HEK293 (cell line): ENCODE measurements around the gene BMPR1A.
A peak's percentile ranks its signal among the peaks of the same experiment; 100 is the strongest.

ENCODE experiments used
- CTCF ChIA-PET: fragments of 350-600 bp; formaldehyde crosslinking; extraction: SDS; loops from one replicate; lab custom pipeline; 2021; ENCODE audit warnings: antibody characterized with exemption; lab: Yijun Ruan, JAX
- POLR2A ChIA-PET: fragments of 300-600 bp; formaldehyde crosslinking; extraction: SDS; loops from one replicate; lab custom pipeline; 2020; ENCODE audit warnings: antibody characterized with exemption, inconsistent platforms; lab: Yijun Ruan, JAX
- H3K27ac ChIP-seq: fragments of 200-500 bp; sonication (Bioruptor generic); 2 replicates; pipeline ENCODE4 v1.5.1; 2014; ENCODE audit warnings: low read depth, low read length, control low read depth, inconsistent platforms; ENCODE audit errors: extremely low read depth
- H3K36me3 ChIP-seq, 2 experiments: fragments of 200-500 bp in 1 of 2; sonication (Bioruptor generic) in 1 of 2; 1 replicate in 1 of 2; 2 replicates in 1 of 2; pipeline ENCODE4 v1.5.1; 2014 to 2017; ENCODE audit warnings: inconsistent platforms in 2 of 2, low read length in 2 of 2; ENCODE audit not compliant: control insufficient read depth in 2 of 2, insufficient read depth in 1 of 2
- H3K4me1 ChIP-seq: fragments of 200-500 bp; sonication (Bioruptor generic); 2 replicates; pipeline ENCODE4 v1.5.1; 2014; ENCODE audit warnings: mild to moderate bottlenecking, low read length, inconsistent platforms; ENCODE audit not compliant: control insufficient read depth, insufficient read depth
- H3K4me3 ChIP-seq: 2 replicates; pipeline ENCODE4 v1.5.1; 2011; ENCODE audit warnings: low read depth, mild to moderate bottlenecking, control low read depth, low read length, moderate library complexity
- H3K9me3 ChIP-seq: fragments of 200-500 bp; sonication (Bioruptor generic); 2 replicates; pipeline ENCODE4 v1.5.1; 2014; ENCODE audit warnings: low read depth, low read length, inconsistent platforms; ENCODE audit not compliant: control insufficient read depth, insufficient read depth
- AEBP2 ChIP-seq: fragments of 450-650 bp; formaldehyde crosslinking; IDR thresholded peaks from 2 replicates; pipeline ENCODE4 v1.5.1; 2016; ENCODE audit warnings: missing biosample characterization, missing genetic modification characterization, borderline replicate concordance
- GLIS2 ChIP-seq: fragments of 450-650 bp; formaldehyde crosslinking; IDR thresholded peaks from 2 replicates; pipeline ENCODE4 v1.5.1; 2016; ENCODE audit warnings: missing biosample characterization, missing genetic modification characterization
- MZF1 ChIP-seq: fragments of 450-650 bp; formaldehyde crosslinking; IDR thresholded peaks from 2 replicates; pipeline ENCODE4 v1.5.1; 2017; ENCODE audit warnings: missing biosample characterization, missing genetic modification characterization, borderline replicate concordance
- PBX3 ChIP-seq: sonication (generic); formaldehyde crosslinking; IDR thresholded peaks from 2 replicates; pipeline ENCODE4 v1.8.1; 2022; ENCODE audit warnings: mild to moderate bottlenecking, moderate library complexity, missing genetic modification reagents
- PRDM1 ChIP-seq: fragments of 450-650 bp; formaldehyde crosslinking; IDR thresholded peaks from 2 replicates; pipeline ENCODE4; 2016; ENCODE audit warnings: missing biosample characterization, missing genetic modification characterization
- REST ChIP-seq: fragments of 450-650 bp; formaldehyde crosslinking; IDR thresholded peaks from 2 replicates; pipeline ENCODE4 v1.5.1; 2016; ENCODE audit warnings: missing biosample characterization, missing genetic modification characterization
- SP2 ChIP-seq: fragments of 450-650 bp; formaldehyde crosslinking; IDR thresholded peaks from 2 replicates; pipeline ENCODE4 v1.5.1; 2016; ENCODE audit warnings: missing biosample characterization, missing genetic modification characterization
- ZNF10 ChIP-seq: fragments of 450-650 bp; formaldehyde crosslinking; IDR thresholded peaks from 2 replicates; pipeline ENCODE4 v1.5.1; 2017; ENCODE audit warnings: missing biosample characterization, missing genetic modification characterization
- ZNF121 ChIP-seq: fragments of 450-650 bp; formaldehyde crosslinking; IDR thresholded peaks from 2 replicates; pipeline ENCODE4 v1.5.1; 2016; ENCODE audit warnings: missing biosample characterization, missing genetic modification characterization
- ZNF140 ChIP-seq: fragments of 450-650 bp; formaldehyde crosslinking; IDR thresholded peaks from 2 replicates; pipeline ENCODE4 v1.5.1; 2016; ENCODE audit warnings: missing biosample characterization, missing genetic modification characterization
- ZNF148 ChIP-seq: fragments of 450-650 bp; formaldehyde crosslinking; IDR thresholded peaks from 2 replicates; pipeline ENCODE4 v1.5.0; 2017; ENCODE audit warnings: missing biosample characterization, missing genetic modification characterization, borderline replicate concordance
- ZNF202 ChIP-seq: fragments of 450-650 bp; formaldehyde crosslinking; IDR thresholded peaks from 2 replicates; pipeline ENCODE4 v1.5.1; 2016; ENCODE audit warnings: missing biosample characterization, missing genetic modification characterization, borderline replicate concordance
- ZNF354C ChIP-seq: fragments of 450-650 bp; formaldehyde crosslinking; IDR thresholded peaks from 2 replicates; pipeline ENCODE4 v1.5.1; 2016; ENCODE audit warnings: missing biosample characterization, missing genetic modification characterization, low read depth, borderline replicate concordance
- ZNF37A ChIP-seq: fragments of 450-650 bp; IDR thresholded peaks from 2 replicates; pipeline ENCODE4 v1.5.1; 2018; ENCODE audit warnings: missing biosample characterization, missing genetic modification characterization
- ZNF449 ChIP-seq: fragments of 450-650 bp; formaldehyde crosslinking; IDR thresholded peaks from 2 replicates; pipeline ENCODE4 v1.5.1; 2017; ENCODE audit warnings: missing biosample characterization, mild to moderate bottlenecking, missing genetic modification characterization, moderate library complexity
- ZNF558 ChIP-seq: fragments of 450-650 bp; formaldehyde crosslinking; IDR thresholded peaks from 2 replicates; pipeline ENCODE4 v1.5.1; 2016; ENCODE audit warnings: missing biosample characterization, missing genetic modification characterization
- ZNF624 ChIP-seq: fragments of 450-650 bp; formaldehyde crosslinking; IDR thresholded peaks from 2 replicates; pipeline ENCODE4 v1.5.1; 2017; ENCODE audit warnings: missing biosample characterization, missing genetic modification characterization
- ZNF658 ChIP-seq: fragments of 450-650 bp; formaldehyde crosslinking; IDR thresholded peaks from 2 replicates; pipeline ENCODE4; 2016; ENCODE audit warnings: missing biosample characterization, missing genetic modification characterization
- ZNF670 ChIP-seq: fragments of 450-650 bp; formaldehyde crosslinking; IDR thresholded peaks from 2 replicates; pipeline ENCODE4 v1.5.1; 2016; ENCODE audit warnings: missing biosample characterization, missing genetic modification characterization, low read depth
- ZNF747 ChIP-seq: fragments of 450-650 bp; formaldehyde crosslinking; IDR thresholded peaks from 2 replicates; pipeline ENCODE4 v1.5.1; 2016; ENCODE audit warnings: missing biosample characterization, missing genetic modification characterization
- ZNF830 ChIP-seq: fragments of 450-650 bp; IDR thresholded peaks from 2 replicates; pipeline ENCODE4 v1.5.0; 2018; ENCODE audit warnings: missing biosample characterization, missing genetic modification characterization, low read depth, mild to moderate bottlenecking, moderate library complexity
- ZSCAN16 ChIP-seq: fragments of 450-650 bp; formaldehyde crosslinking; IDR thresholded peaks from 2 replicates; pipeline ENCODE4 v1.5.1; 2016; ENCODE audit warnings: missing biosample characterization, missing genetic modification characterization

Gene BMPR1A

GRCh38 chr10:86712317-86712707 is 44.1 kb upstream of the BMPR1A start (continued):
- TF ChIP-seq MZF1 (peak; percentile 17; the same call in 1 of the 2 replicates), ZNF37A (tag by site-specific recombination) (no peak)

GRCh38 chr10:86715156-86715795 is 41.1 kb upstream of the BMPR1A start:
- no peaks in the 10 kb centered on the region for H3K36me3 ChIP-seq
- H3K4me3 ChIP-seq = no peak overlapping the region
- POLR2A ChIA-PET = interaction anchor here (2.6 kb wide), 1 partner anchor 41 kb away, joined by 12 read pairs; the partner anchor contains the start of gene BMPR1A
- CTCF ChIA-PET = interaction anchor here (1.0 to 1.3 kb wide), 2 partner anchors 21 to 185 kb away, joined by 5 read pairs; no protein-coding TSS in a partner anchor
- H3K27ac ChIP-seq = no peak overlapping the region
- no peak for TF ChIP-seq ZNF449
- TF ChIP-seq ZNF148 = no peak
- TF ChIP-seq GLIS2 = no peak
- peaks cover 8% of the 10 kb centered on the region; the same call in 1 of the 2 replicates for H3K4me1 ChIP-seq
- H3K9me3 ChIP-seq = no peaks in the 10 kb centered on the region

- ChIA-PET CTCF (interaction anchor here (1.0 to 1.3 kb wide), 2 partner anchors 22 to 184 kb away, joined by 5 read pairs; no protein-coding TSS in a partner anchor), POLR2A (interaction anchor here (2.6 kb wide), 1 partner anchor 40 kb away, joined by 12 read pairs; the partner anchor contains the start of gene BMPR1A)
- Histone ChIP-seq H3K9me3 (no peaks in the 10 kb centered on the region), H3K36me3 (no peaks in the 10 kb centered on the region), H3K4me1 (peaks cover 7% of the 10 kb centered on the region; the same call in 1 of the 2 replicates), H3K27ac (no peak overlapping the region), H3K4me3 (no peak overlapping the region)
- TF ChIP-seq ZNF202 (tag by site-specific recombination) (no peak), PRDM1 (tag by site-specific recombination) (no peak), PBX3 (no peak), AEBP2 (tag by site-specific recombination) (no peak), ZNF10 (tag by site-specific recombination) (no peak), REST (tag by site-specific recombination) (no peak), ZNF670 (no peak), ZNF830 (tag by site-specific recombination) (no peak), ZNF658 (tag by site-specific recombination) (no peak), SP2 (tag by site-specific recombination) (no peak), ZNF624 (tag by site-specific recombination) (no peak), ZNF354C (tag by site-specific recombination) (no peak), ZNF558 (tag by site-specific recombination) (no peak), ZNF121 (tag by site-specific recombination) (no peak), ZSCAN16 (tag by site-specific recombination) (no peak), ZNF140 (tag by site-specific recombination) (no peak), ZNF747 (tag by site-specific recombination) (no peak)
Observed at GRCh38 chr10:86715836-86716235, 40.6 kb upstream of the BMPR1A start.
